NOMO-1 treated with DMSO at 0.1 percent for 48 hours (cell line): Measurements from ENCODE around the gene TRAPPC6A.

ENCODE experiments used
- DNase-seq: peaks from one replicate; lab custom pipeline; 2025; ENCODE audit not compliant: unreplicated experiment; lab: John Stamatoyannopoulos, UW

TRAPPC6A gene

DNA sequence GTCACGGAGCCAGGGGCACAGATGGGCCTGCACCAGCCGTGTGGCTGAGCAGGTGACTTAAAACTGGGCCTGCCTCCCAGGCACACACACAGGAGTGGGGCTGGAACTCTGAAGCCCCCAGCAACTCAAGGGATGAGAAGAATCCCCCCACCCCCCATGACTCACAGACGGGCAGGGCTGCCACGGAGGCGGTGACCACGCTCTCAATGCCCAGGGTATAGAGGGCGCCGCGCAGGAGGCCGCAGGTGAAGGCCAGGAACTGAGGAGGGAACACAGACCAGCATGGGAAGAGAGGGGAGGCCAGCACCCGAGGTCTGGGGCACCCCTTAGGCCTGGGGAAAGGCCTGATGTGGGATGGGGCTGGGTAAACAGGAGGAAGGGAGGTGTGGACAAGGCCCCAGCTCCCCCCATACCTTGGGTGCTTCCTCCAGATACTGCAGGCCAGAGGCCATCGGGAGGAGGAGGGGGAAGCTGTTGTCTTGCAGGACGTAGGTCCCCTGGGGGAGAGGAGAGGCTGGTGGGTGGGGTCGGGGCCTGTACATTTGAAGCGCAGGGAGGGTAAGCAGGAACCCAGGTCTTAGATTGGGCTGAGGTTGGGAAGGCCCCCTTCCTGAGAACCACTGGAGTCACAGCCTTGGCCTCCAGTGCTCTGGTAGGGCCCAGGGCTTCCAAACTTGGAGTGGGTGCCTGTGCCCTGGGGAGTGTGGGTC lies 14.1 kb downstream of the TRAPPC6A start:
- DNase-seq = no peak

DNA sequence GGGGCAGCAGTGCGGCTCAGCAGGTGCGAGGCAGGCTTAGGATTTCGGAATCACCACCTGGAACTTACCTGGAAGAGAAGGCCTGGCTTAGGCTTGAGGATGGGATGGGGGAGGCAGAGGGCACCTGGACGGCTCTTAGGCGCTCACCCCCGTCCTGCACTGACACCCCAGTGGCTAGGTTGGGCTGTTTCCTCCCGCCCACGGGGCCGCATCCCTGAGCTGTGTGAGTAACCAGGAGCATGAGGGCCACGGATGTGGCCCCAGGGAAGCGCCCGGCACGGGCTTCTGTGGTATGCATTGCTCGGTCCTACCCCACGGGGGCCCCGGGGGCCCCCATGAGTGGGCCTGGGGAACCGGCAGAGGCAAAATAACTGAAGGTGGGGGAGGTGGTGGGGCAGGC lies 14.9 kb downstream of the TRAPPC6A start:
- DNase-seq = no peak

DNA sequence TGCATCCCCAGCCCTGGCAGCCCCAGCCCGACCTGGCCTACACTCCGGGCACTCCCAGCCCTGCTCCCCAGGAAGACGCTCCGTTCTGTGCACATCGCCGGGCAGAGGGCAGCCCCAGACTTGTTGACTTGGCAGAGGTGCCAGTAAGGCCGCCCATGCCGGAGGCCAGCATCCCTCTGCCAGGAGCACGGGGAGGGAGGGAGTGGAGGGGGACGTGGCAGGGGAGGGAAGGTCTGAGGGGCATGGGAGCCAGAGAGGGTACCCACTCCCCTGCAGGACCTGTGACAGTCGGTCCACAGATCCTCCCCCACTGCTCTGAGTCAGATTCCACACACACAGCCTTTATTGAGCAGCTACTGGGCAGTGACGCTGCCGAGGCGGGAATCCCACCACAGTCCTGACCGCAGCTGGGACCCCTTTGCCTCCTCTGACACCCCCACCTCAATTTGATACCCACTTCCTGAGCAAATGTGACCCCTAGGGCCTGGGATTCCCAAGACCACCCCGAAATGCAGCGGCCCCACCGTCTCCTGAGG lies 15.4 kb downstream of the TRAPPC6A start:
- DNase-seq = peak; percentile 54

DNA sequence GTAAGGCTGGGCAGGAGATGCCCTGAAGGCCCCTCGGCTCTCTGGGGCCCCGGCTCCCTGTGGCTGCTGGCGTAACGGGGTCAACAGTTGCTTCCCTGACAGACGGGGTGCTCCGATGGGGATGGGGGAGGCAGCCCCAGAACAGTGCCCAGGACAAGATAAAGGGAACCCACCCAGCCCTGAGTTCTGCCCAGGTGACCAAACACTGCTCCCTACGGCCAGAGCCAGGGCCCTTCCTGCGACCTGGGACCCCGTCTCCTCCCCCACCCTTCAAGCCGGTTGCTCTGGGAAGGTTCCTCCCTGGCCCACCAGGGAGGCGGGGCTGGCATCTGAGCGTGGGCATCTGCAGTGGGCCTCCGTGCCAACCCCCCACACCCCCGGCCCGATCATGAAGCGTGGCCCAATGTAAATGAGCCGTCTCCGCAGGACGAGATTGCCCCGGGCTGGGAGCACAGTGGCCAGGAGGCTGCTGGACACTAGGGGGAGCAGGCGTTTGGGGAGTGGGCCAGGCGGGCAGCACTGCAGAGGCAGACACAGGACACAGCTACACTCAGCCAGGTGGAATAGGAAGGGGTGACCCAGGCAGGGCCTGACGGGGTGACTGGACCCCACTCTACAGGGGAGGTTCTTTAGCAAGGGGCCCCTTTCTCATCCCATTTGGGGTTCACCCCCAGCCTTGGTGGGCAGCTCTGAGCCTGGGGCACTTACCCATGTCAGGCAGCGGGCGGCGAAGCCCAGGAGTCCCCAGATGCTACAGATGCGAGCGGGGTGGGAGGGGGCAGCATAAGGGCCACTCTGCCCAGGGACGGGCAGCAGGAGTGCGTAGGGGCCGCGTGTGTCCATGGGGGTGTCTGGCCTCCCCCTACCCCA lies 16.1 kb downstream of the TRAPPC6A start:
- DNase-seq = no peak

DNA sequence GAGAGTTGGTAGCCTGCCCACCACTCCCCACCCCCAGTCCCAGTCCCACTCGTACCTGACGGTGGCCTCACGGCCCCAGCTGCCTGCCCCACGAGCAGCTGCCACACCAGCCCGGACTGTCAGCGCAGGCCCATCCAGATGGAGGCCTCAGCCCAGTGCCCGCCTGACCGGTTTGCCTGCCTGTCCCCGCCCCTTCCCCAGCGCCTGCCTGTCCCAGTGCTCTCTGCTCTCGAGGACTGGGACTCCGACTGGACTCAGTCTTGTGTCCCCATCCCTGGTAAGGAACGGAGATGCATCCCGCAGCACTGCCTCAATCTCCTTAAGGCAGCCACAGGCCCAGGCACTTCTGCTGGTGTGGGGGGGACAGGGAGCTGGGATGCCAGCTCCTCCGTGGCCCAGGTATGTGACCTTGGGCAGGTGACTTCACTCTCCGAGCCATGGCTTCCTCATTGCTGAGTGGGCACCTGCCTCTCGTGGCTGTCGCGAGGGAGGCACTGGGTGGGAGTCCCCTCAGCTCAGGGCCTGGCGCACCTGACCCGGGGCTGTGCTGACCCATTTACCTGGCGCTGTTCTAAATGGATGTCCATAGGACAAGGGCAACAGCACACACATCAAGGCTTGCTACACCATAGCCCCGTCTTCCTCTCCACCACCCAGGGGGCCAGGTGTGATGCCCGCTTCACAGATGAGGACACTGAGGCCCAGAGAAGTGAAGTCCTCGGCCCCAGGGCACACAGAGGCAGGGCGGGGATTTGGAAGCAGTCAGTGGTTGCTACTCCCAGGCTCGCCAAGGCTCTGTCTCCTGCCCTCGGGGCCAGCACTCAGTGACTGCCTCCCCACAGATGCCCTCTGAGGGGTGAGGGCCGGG lies 16.9 kb downstream of the TRAPPC6A start, which contains the start of gene NKPD1:
NKPD1 (minus strand) TSS at position 113 of the 868 bp plus-strand sequence. CDS start 832 bp downstream, outside the sequence.
- no peak for DNase-seq

DNA sequence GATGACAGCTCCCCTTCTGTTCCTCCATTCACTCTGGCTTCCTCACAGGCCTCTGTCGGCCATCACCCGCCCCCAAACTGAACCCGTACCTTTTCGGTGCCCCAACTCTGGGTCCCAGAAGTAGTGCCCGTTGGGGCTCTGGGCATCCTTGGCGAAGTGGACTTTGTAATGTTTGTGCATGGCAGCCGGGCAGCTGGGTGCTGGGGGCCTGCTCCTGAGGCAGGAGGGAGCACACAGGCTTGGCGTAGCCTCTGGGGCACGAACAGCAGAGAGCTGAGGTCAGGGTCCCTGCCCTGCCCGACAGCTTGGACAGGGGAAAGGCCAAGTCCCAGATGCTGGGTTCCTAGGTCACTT lies 18.1 kb downstream of the TRAPPC6A start:
- DNase-seq = no peak

DNA sequence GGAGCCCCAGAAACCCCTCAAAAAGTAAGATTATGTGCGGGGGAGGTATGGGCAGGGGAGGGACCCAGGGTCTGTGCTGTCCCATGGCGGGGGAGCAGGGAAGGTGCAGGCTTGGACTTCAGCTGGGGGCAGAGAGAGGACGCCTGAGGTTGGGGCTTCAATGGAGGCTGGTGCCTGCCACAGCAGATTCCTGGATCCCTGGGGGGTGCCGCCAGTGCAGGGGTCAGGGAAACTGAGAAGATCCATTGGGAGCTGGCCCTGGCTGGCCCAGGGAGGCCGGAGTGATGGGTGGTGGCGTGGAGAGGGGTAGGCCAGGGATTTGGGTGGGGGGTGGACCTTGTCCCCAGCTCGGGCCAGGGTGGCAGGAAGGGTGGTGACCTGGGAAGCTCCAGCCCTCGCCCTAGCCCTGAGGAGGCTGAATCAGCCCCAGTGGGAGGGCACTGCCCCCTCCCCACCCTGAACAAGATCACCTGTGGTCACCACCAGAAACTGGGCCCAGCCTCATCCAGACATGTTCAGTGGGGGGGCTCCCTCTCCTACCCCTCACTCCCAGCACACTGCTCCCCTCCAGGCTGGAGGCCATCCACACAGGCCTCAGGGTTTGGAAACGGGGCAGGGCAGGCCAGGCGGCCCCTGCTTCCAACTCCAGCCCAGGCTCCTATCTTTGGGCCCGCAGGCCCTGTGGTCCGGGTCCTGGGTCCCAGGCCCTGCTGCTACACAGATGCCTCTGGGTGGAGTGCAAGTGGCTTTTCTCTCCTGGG lies 18.6 kb downstream of the TRAPPC6A start:
- DNase-seq = no peak

DNA sequence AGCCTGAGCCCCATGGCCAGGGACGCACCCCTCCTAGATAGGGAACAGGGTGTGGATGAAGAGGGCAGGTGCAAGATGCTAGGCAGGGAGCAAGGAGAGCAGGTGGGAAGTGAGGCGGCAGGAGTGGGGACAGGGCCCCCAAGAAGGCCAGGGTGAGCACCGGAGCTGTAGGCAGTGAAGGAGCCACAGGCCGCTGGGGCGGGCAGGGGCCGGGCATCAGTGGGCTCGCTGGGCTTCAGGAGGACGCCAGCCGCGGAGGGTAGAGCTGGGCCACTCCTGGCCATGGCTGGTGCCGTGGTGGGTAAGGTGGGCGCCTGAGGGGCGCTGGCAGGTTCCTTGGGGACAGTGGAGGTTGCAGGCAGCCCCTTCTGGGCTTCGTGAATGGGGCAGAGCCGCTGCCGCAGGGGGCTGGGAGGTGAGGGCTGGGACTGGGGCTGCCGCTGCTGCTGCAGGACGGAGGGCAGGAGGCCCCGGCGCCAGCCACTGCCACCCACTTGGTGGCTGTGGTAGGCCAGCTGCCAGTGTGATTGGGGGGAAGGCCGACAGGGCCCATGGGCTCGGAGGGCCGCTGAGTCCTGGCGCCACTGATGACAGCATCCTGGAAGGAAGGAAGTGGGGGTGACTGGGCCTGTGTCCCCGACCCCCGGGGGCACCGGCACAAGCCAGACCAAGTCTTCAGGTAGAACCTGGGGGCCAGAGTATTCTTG lies 19.4 kb downstream of the TRAPPC6A start:
- no peak for DNase-seq

DNA sequence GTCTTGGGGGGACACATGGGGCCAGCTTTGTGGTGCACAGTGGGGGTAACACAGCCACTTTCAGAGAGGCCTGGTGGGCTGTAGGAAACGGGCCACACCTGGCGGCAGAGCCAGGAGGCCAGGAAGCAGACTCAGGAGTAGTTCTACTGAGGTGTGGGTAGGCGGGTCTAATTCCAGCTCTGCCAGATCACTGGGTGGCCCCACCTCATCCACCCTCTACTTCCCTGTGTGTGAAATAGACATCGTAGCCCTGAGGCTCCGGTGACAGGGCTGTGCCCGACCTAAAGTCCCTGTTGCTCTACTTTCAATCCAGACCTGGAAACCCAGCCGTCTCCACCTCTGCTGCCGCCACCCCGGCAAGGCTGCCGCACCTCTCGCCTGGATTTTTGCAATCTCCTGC lies 21.3 kb downstream of the TRAPPC6A start:
- DNase-seq = no peak

DNA sequence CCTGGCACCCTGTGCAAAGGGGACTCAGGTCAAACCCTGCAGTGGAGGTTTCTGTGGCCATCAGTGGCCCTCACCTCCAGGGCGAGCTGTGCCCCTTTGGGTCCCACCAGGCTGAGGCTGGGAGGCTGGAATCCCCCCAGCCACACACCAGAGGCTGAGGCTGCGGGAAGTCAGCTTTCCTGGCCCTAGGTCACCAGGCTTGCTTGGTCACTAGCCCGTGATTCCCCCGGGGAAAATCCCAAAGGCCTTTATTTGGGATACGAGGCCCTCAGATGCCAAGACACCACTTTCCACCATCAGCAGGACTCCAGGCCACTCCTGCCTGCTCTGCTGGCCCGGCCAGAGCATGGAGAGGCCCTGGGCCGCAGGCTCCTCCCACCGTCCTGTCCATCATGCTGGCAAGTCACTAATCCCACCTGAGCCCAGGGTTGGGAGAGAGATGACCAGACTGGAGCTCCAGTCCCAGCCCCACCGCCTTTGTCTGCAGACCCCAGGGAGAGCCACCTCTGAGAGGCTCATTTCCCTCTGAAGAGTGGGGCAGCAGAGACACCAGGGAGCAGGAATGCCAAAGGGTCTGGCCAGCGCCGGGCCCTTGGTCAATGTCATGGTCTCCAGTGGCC lies 21.9 kb downstream of the TRAPPC6A start:
- DNase-seq = no peak

DNA sequence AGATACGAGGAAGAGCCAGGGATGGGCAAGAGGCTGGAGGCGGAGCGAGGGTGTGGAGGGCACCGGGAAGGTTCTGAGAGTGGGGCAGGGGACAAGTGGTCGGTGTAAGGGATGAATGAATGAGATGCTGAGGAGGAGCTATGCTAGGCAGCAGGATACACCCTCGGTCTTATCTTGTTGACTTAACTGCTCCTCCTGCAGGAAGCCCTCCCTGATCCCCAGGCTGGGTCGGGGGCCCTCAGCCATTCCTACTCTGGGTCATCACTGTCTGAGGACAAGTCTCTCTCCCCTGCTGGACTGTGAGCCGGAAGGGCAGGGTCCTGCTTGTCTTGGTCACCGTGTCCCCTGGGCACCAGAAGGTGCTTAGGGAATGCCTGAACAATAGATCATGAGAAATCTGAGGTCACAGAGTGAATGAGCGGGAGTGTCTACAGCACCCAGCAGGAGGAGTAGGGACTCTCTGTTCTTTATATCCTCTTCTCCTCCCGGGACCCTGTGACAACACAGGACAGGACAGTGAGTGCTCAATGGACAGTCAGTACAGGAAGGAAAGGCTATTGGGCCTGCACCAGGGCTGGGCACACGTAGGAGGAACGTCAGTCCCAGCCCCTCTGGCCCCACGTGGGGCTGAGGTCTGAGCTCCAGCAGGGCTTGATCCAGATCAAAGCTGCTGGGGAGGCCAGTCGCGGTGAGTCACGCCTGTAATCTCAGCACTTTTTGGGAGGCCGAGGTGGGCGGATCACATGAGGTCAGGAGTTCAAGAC lies 23.8 kb downstream of the TRAPPC6A start:
- no peak for DNase-seq

DNA sequence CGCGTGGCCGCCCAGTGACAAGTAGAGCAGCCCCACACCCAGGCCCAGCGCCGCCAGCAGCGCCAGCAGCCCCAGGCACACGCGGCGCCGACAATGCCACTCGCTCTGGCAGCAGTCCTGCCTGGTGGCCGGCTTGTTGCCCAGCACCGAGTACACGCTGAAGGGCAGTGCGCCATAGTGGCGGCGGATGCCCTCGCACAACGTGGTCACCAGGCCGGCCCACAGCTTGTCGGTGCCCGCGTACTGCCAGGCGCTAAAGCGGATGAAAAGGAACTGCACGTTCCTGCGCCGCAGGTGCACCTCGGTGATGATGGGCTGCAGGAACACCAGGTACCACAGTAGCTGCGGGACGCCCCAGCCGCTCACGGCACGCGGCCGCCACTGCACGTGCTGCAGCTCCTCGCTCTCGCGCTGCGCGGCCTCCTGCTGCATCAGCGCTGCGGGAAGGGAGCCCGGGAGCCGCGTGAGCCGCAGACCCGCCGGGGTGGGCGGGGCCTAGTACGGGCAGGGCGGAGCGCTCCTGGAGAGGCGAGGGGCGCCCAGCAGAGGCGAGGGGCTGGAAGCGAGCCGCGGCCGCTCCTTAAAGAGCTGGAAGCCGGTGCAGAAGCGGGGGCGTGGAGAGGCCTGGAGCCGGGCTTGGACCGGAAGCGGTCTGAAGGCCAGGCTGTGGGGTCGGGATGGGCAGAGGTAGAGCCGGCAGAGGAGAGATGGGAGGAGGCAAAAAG lies 24.5 kb downstream of the TRAPPC6A start:
- DNase-seq = no peak

DNA sequence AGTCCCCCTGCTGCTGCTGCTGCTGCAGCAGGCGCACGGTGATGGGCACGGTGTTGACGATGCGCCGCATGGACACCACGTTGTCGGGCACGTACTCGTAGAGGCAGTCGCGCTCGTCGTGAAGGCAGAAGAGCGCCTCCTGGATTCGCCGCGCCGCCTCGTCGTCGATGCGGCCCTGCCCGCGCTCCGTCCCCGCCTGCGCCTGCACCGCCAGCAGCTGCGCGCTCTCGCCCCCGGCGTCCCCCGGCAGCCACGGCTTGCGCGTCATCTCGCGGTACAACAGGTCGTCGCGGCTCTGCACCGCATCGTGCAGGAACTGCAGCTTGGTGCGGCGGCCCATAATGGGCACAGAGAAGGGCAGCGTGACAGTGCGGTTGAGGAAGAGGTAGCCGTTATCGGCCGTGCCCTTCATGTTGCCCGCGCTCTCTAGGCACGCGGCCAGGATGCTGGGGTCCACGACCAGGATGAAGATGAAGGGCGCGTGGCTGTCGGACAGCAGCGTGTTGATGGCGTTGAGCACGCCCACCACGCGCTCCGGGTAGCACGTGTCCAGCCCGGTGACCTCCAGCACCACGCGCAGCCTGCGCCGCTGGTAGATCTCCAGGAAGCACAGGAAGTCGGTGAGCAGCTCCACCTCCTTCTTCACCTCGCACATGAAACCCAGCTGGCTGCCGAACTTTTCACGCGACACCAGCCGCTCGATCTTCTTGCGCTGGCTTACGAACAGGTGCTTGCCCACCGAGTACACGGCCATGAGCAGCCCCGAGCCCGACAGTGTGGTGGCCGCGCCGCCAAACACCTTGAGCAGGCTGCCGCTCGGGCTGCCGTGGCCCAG lies 25.3 kb downstream of the TRAPPC6A start:
- no peak for DNase-seq

DNA sequence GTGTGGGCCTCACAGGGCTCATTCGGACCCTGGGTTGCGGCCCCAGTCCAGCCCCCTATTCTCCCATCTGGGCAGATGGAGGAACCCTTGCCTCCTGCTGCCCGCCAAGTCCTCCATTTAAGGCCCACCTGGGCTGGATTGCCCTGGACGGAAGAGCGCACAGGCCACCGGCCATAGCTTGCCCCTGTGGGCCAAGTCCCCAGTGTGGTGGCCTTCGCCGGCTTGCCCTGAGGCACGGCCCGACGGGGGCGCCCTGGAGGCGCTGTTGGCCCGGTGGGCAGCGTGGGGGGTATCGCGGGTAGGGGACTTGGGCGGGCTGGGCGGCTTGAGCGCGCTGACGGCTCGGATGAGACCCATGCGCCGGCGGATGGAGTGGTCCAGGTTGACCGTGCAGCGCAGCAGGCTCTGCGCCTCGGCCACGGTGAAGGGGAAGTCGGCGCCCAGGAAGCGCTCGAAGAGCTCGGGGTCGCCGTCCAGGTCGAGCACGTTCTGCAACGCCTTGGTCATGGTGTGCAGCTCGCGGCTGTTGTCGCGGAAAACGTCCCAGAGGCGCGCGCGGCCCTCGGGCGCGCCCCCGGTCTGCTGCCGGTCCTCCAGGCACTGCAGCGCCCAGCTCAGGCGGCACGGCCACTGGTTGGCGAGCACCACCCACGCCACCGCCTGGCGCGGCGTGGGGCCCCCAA lies 26.1 kb downstream of the TRAPPC6A start:
- DNase-seq = no peak

DNA sequence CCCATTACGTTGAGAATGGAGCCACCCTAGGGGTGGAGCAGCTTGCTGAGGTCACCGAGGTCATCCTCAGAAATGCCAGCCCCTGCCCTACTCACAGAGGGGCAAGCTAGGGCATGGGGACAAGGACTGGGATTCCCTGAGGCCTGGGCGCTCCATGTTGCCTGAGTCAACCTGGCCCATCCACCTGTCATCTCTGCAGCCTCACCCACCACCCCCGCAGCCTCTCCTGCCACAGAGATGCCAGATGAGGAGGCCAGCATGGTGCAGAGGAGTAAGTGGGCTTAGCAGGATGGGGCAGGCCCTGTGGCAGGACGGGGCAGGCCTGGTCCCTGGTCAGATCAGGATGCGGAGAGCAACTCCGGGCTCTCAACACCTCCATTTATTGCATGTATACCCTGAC lies 26.7 kb downstream of the TRAPPC6A start:
- no peak for DNase-seq

DNA sequence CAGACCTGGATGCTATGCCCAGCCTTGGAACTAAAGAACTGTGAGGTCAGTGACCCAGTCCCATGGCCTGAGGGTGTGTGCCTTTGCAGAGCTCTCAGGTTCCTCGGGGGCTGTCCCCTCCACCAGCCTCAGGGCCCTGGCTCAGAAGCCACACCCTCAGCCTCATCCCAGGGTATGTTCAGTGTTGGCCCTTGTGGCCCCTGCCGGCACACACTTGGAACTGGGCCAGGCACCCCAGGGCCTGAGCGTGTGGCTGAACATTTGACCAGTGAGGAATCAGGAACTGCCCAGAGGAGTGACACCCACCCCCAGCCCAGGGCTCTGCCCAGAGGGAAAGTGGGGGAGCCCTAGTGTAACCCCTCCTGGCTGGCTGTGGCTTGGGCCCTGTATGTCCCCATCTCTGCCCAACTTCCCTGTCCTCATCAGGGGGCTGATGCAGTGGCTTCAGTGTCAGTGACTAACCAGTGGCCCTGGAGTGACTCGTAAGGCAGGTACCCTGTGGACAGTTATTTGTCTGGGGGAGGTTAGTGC lies 27.2 kb downstream of the TRAPPC6A start:
- no peak for DNase-seq
